Mesenchymal stem cell (in vitro differentiated cells and primary cell): ENCODE results near the gene SPECC1L.
A peak's percentile ranks its signal among the peaks of the same experiment; 100 is the strongest.

Experiments
- DNase-seq: peaks from one replicate; pipeline ENCODE4 v3.0.0-alpha.2; 2013
- H2AFZ ChIP-seq: one replicate; pipeline ENCODE4 v1.6.1; 2013; ENCODE audit warnings: low read depth, mild to moderate bottlenecking, control low read depth, inconsistent platforms, low read length, moderate library complexity
- H2AK5ac ChIP-seq: 2 replicates; pipeline ENCODE4 v1.6.1; 2013; ENCODE audit warnings: low read length, moderate library complexity, mild to moderate bottlenecking, inconsistent platforms; ENCODE audit not compliant: severe bottlenecking
- H2BK120ac ChIP-seq: one replicate; pipeline ENCODE4 v1.6.1; 2013; ENCODE audit warnings: low read depth, mild to moderate bottlenecking, inconsistent platforms, low read length, moderate library complexity
- H2BK12ac ChIP-seq, 2 experiments: one replicate each; pipeline ENCODE4 v1.6.1; 2013; ENCODE audit warnings: inconsistent platforms in 2 of 2, low read length in 2 of 2, mild to moderate bottlenecking in 2 of 2, moderate library complexity in 2 of 2, control low read depth in 1 of 2
- H2BK15ac ChIP-seq: one replicate; pipeline ENCODE4 v1.6.1; 2013; ENCODE audit warnings: mild to moderate bottlenecking, low read depth, inconsistent platforms; ENCODE audit not compliant: poor library complexity, severe bottlenecking
- H2BK5ac ChIP-seq: 2 replicates; pipeline ENCODE4 v1.6.1; 2013; ENCODE audit warnings: low read depth, mild to moderate bottlenecking, low read length, control low read depth, inconsistent platforms; ENCODE audit not compliant: poor library complexity, severe bottlenecking
- H3K14ac ChIP-seq, 2 experiments: one replicate each; pipeline ENCODE4 v1.6.1; 2013; ENCODE audit warnings: inconsistent platforms in 2 of 2, low read length in 2 of 2, control low read depth in 1 of 2, mild to moderate bottlenecking in 1 of 2, moderate library complexity in 1 of 2
- H3K18ac ChIP-seq, 2 experiments: one replicate each; pipeline ENCODE4 v1.6.1; 2013; ENCODE audit warnings: inconsistent platforms in 2 of 2, low read length in 2 of 2, control low read depth in 1 of 2, low read depth in 1 of 2, mild to moderate bottlenecking in 1 of 2
- H3K23ac ChIP-seq, 2 experiments: one replicate each; pipeline ENCODE4 v1.6.1; 2013; ENCODE audit warnings: inconsistent platforms in 2 of 2, low read length in 2 of 2, mild to moderate bottlenecking in 2 of 2, moderate library complexity in 2 of 2, control low read depth in 1 of 2
- H3K27ac ChIP-seq: 2 replicates; pipeline ENCODE4 v1.5.1; 2013; ENCODE audit warnings: mild to moderate bottlenecking, moderate library complexity, low read length, control low read depth, inconsistent platforms; ENCODE audit not compliant: poor library complexity, severe bottlenecking
- H3K27me3 ChIP-seq, 2 experiments: 2 replicates each; pipeline versions ENCODE4 v1.6.1 to v1.7.0; 2013; ENCODE audit warnings: low read length in 2 of 2, mild to moderate bottlenecking in 2 of 2, moderate library complexity in 2 of 2, control low read depth in 1 of 2, inconsistent platforms in 1 of 2; ENCODE audit not compliant: control insufficient read depth in 1 of 2, insufficient read depth in 1 of 2
- H3K36me3 ChIP-seq, 2 experiments: 2 replicates each; pipeline versions ENCODE4 v1.6.1 to v1.7.0; 2013; ENCODE audit warnings: low read length in 2 of 2, control low read depth in 1 of 2, inconsistent platforms in 1 of 2, low read depth in 1 of 2, mild to moderate bottlenecking in 1 of 2; ENCODE audit not compliant: insufficient read depth in 2 of 2, control insufficient read depth in 1 of 2
- H3K4ac ChIP-seq, 2 experiments: one replicate each; pipeline ENCODE4 v1.6.1; 2013; ENCODE audit warnings: inconsistent platforms in 2 of 2, low read length in 2 of 2, mild to moderate bottlenecking in 2 of 2, moderate library complexity in 2 of 2, control low read depth in 1 of 2, low read depth in 1 of 2
- H3K4me1 ChIP-seq: 2 replicates; pipeline ENCODE4 v1.6.1; 2013; ENCODE audit warnings: low read depth, low read length, control low read depth; ENCODE audit not compliant: control insufficient read depth, insufficient read depth
- H3K4me2 ChIP-seq: 2 replicates; pipeline ENCODE4 v1.6.1; 2013; ENCODE audit warnings: low read length, mild to moderate bottlenecking, inconsistent platforms; ENCODE audit not compliant: poor library complexity, severe bottlenecking
- H3K4me3 ChIP-seq, 2 experiments: 2 replicates each; pipeline versions ENCODE4 v1.5.1 to v1.7.0; 2013; ENCODE audit warnings: low read length in 2 of 2, mild to moderate bottlenecking in 2 of 2, control low read depth in 1 of 2, low read depth in 1 of 2; ENCODE audit not compliant: insufficient read depth in 1 of 2
- H3K79me1 ChIP-seq: replicated peaks from 2 replicates; pipeline ENCODE4 v1.6.1; 2013; ENCODE audit warnings: mild to moderate bottlenecking, control low read depth, low read length, inconsistent platforms; ENCODE audit not compliant: poor library complexity, severe bottlenecking
- H3K9ac ChIP-seq: 2 replicates; pipeline ENCODE4 v1.7.0; 2013; ENCODE audit warnings: mild to moderate bottlenecking, low read length, moderate library complexity
- H3K9me3 ChIP-seq: 2 replicates; pipeline ENCODE4 v1.7.0; 2013; ENCODE audit warnings: mild to moderate bottlenecking, low read length; ENCODE audit not compliant: control insufficient read depth
- H4K8ac ChIP-seq: one replicate; pipeline ENCODE4 v1.6.1; 2013; ENCODE audit warnings: inconsistent platforms, mild to moderate bottlenecking, low read length, moderate library complexity
- H4K91ac ChIP-seq: one replicate; pipeline ENCODE4 v1.6.1; 2013; ENCODE audit warnings: mild to moderate bottlenecking, low read length, inconsistent platforms
- WGBS: methylation state at CpG from one replicate; pipeline ENCODE4 v1.1.7; 2013; ENCODE audit warnings: mixed read lengths; 5-methylcytosine and 5-hydroxymethylcytosine counted together

The SPECC1L gene

GRCh38 chr22:24436553-24436952 is 165.9 kb downstream of the SPECC1L start:
- H3K4me2 ChIP-seq, result no peak overlapping the region
- no peaks in the 10 kb centered on the region for H3K27me3 ChIP-seq
- no peak overlapping the region for H2BK15ac ChIP-seq
- WGBS, result 92% methylated on average over 3 of the region's 3 CpGs
- peaks cover 23% of the 10 kb centered on the region for H3K4me1 ChIP-seq
- no peak for DNase-seq
- peaks cover 0 to 3% of the 10 kb centered on the region in 2 experiments for H3K36me3 ChIP-seq
- no peak overlapping the region for H3K18ac ChIP-seq
- no peak overlapping the region for H3K4me3 ChIP-seq
- peak overlapping the region; percentile 83 for H3K9ac ChIP-seq
- H2AK5ac ChIP-seq, result no peak overlapping the region
- H3K27ac ChIP-seq, result no peak overlapping the region
- H3K23ac ChIP-seq, result no peak overlapping the region
- H4K91ac ChIP-seq, result no peak overlapping the region
- H4K8ac ChIP-seq, result no peak overlapping the region
- H2AFZ ChIP-seq, result no peak overlapping the region
- no peaks in the 10 kb centered on the region for H3K79me1 ChIP-seq
- H2BK5ac ChIP-seq, result no peak overlapping the region
- H3K4ac ChIP-seq, result no peak overlapping the region
- H2BK120ac ChIP-seq, result no peak overlapping the region
- H3K14ac ChIP-seq, result no peak overlapping the region
- no peaks in the 10 kb centered on the region for H3K9me3 ChIP-seq
- H2BK12ac ChIP-seq, result no peak overlapping the region

GRCh38 chr22:24437091-24437490 is 166.5 kb downstream of the SPECC1L start:
- Histone ChIP-seq H4K91ac (no peak overlapping the region), H2BK5ac (no peak overlapping the region), H2BK12ac (no peak overlapping the region), H2BK15ac (no peak overlapping the region), H4K8ac (no peak overlapping the region), H3K27me3 (no peaks in the 10 kb centered on the region), H3K18ac (no peak overlapping the region), H3K79me1 (no peaks in the 10 kb centered on the region), H3K14ac (peak overlapping the region in 1 of 2 experiments; percentile 61), H3K4ac (no peak overlapping the region), H2AFZ (no peak overlapping the region), H3K9me3 (no peaks in the 10 kb centered on the region), H2AK5ac (no peak overlapping the region), H3K9ac (peak overlapping the region; percentile 83), H3K36me3 (peaks cover 0 to 3% of the 10 kb centered on the region in 2 experiments), H3K23ac (no peak overlapping the region), H3K4me2 (no peak overlapping the region), H3K27ac (no peak overlapping the region), H2BK120ac (no peak overlapping the region), H3K4me3 (no peak overlapping the region), H3K4me1 (peaks cover 21% of the 10 kb centered on the region)
- WGBS, result 96% methylated on average over 3 of the region's 4 CpGs
- DNase-seq, result no peak

- 94% methylated on average over 4 of the region's 5 CpGs for WGBS
- Histone ChIP-seq H3K9ac (no peak overlapping the region), H3K9me3 (no peaks in the 10 kb centered on the region), H3K14ac (no peak overlapping the region), H3K4me3 (no peak overlapping the region), H2AFZ (no peak overlapping the region), H2AK5ac (no peak overlapping the region), H4K91ac (peak overlapping the region; percentile 57), H3K27ac (no peak overlapping the region), H4K8ac (no peak overlapping the region), H3K18ac (no peak overlapping the region), H3K4me1 (peaks cover 14% of the 10 kb centered on the region), H3K27me3 (no peaks in the 10 kb centered on the region), H2BK5ac (no peak overlapping the region), H3K4ac (no peak overlapping the region), H3K4me2 (no peak overlapping the region), H2BK15ac (no peak overlapping the region), H3K79me1 (no peaks in the 10 kb centered on the region), H3K23ac (no peak overlapping the region), H2BK120ac (no peak overlapping the region), H2BK12ac (no peak overlapping the region), H3K36me3 (peaks cover 0 to 3% of the 10 kb centered on the region in 2 experiments)
- DNase-seq, result no peak
Measured at GRCh38 chr22:24437741-24438328, 167.2 kb downstream of the SPECC1L start.

GRCh38 chr22:24440270-24440717 is 169.7 kb downstream of the SPECC1L start:
- peaks cover 8% of the 10 kb centered on the region for H3K4me1 ChIP-seq

More at GRCh38 chr22:24440270-24440717, 169.7 kb downstream of the SPECC1L start:
- no peak overlapping the region for H2BK15ac ChIP-seq
- H3K27ac ChIP-seq, result no peak overlapping the region
- no peaks in the 10 kb centered on the region for H3K79me1 ChIP-seq
- H4K91ac ChIP-seq, result no peak overlapping the region
- H3K9ac ChIP-seq, result no peak overlapping the region
- DNase-seq, result no peak
- no peak overlapping the region for H4K8ac ChIP-seq
- H3K4me2 ChIP-seq, result no peak overlapping the region
- H2AK5ac ChIP-seq, result no peak overlapping the region
- no peaks in the 10 kb centered on the region for H3K27me3 ChIP-seq
- no peak overlapping the region for H2BK12ac ChIP-seq
- H3K4ac ChIP-seq, result no peak overlapping the region
- H2BK5ac ChIP-seq, result no peak overlapping the region
- H3K36me3 ChIP-seq, result peaks cover 0 to 3% of the 10 kb centered on the region in 2 experiments
- H2AFZ ChIP-seq, result no peak overlapping the region
- H3K14ac ChIP-seq, result no peak overlapping the region
- no peak overlapping the region for H2BK120ac ChIP-seq
- no peak overlapping the region for H3K18ac ChIP-seq
- no peaks in the 10 kb centered on the region for H3K9me3 ChIP-seq
- no peak overlapping the region for H3K23ac ChIP-seq
- WGBS, result 93% methylated on average over 10 of the region's 10 CpGs
- H3K4me3 ChIP-seq, result no peak overlapping the region
